HG03575 (cell line): ENCODE measurements around the gene AFDN.

ENCODE experiments used
- ATAC-seq: cut with Tn5 transposase; IDR thresholded peaks from one replicate; pipeline ENCODE4 v1.9.1; 2021; ENCODE audit not compliant: unreplicated experiment, insufficient number of reproducible peaks, low FRiP score; ENCODE audit errors: extremely low read depth

The AFDN gene

GRCh38 chr6:167981916-167982462, 155.3 kb downstream of the AFDN start:
- no peak for ATAC-seq

- no peak for ATAC-seq
Measured at GRCh38 chr6:167984144-167984719, 157.5 kb downstream of the AFDN start.

- no peak for ATAC-seq
Measured at GRCh38 chr6:167984876-167985604, 158.3 kb downstream of the AFDN start.

GRCh38 chr6:167985911-167986595, 159.3 kb downstream of the AFDN start:
- ATAC-seq = no peak

DNA sequence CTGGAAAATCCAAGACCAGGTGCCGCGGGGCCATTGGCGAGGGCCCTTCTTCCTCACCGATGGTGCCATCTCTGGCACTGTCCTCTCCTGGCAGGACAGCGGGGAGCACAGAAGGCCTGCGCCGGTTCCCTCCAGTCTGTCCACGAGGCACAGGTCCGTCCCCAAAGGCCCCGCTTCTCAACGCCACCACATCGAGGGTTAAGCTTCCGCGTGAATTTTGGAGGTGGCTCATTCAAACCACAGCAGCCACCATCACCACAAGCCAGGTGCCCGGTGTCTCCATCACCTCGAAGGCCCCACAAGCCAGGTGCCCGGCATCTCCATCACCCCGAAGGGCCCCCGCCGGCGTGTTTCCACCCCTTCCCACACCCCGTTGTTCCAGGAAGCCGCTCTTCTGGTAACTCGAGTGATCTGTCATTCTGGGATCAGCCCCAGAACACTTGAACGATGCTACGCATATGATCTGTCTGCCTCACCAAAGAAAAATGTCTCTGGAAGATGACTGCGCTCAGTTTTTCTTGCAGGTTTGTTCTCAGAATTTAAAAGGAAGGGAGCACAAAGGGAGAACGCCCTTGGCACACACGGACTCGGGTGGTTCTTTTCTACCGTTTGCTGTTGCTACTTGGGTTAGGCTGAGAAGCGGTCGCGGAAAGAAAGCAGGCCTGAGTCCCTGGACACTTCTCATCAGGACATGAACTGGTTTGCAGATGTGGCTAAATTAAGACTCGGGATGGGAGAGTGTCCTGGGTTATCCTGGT, 160.9 kb downstream of the AFDN start:
- no peak for ATAC-seq

DNA sequence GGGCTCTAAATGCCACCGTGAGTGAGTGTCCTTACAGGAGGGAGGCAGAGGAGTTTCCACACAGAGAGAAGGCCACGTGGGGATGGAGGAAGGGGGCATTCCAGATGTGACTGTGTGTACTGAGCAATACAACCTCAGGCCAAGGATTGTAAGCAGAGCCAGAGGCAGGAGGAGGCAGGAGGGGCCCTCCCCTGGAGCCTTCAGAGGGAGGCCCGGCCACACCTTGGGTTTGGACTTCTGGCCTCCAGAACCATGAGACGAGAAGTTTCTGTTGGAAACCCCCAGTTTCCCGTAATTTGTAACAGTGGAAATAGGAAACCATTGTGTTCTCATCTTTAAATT, 161.4 kb downstream of the AFDN start:
- ATAC-seq = no peak

- no peak for ATAC-seq
Measured at GRCh38 chr6:167988945-167989841, 162.5 kb downstream of the AFDN start.

DNA sequence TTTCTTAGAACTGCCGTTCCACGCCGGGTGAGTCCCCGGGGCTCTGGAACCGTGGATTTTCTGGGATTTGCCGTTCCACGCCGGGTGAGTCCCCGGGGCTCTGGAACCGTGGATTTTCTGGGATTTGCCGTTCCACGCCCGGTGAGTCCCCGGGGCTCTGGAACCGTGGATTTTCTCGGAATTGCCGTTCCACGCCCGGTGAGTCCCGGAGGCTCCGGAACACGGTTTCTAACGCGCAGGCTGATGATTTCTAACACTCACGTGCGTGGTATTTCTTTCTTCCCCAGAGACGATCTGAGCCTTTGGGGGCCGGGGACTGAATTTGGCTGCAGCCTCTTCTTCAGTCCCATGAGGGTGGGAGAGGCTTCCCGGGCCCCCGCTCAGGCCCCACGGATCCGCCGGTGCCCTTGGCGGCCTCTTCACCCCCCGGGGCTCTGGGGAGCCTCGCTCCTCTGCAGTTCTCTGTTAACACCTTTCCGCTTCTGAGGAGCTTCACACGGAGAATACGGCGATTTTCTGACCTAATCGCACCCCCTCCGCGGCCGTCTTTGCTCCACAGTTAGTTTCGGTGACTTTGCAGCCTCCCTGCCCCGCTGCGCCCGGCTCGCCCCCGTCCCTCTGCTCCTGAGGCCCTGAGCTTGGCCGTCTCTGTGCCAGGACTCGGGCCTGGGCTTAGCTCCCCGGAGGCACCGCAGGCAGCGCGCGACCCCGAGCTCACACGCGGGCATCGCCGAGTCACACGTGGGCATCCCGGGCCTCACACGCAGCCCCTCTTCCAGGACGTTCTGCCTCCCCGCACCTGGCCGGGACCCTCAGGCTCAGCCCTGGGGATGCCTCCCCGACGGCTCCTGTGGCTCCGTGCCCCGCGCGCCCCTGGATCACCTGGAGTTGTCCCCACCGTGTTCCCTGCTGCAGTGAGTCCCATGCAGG, 163.6 kb downstream of the AFDN start:
- no peak for ATAC-seq

DNA sequence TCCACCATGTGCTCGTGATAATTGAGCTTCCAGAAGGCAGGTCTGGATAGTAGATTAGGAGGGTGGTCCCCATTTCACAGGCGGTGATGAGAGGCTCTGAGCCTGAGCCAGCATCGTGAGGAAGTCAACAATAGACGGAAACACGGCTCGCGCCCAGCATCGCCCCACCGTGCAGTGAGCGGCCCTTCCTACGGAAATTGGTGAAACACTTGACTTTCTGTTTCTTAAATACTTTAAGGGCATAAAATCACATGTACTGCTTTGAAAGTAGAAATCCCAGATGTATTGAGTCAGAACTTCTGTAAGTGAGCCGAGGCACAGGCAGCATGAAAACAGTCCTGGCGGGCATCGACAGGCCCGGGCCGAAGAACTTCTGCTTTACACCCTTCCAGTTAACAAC, 166.5 kb downstream of the AFDN start:
- no peak for ATAC-seq

DNA sequence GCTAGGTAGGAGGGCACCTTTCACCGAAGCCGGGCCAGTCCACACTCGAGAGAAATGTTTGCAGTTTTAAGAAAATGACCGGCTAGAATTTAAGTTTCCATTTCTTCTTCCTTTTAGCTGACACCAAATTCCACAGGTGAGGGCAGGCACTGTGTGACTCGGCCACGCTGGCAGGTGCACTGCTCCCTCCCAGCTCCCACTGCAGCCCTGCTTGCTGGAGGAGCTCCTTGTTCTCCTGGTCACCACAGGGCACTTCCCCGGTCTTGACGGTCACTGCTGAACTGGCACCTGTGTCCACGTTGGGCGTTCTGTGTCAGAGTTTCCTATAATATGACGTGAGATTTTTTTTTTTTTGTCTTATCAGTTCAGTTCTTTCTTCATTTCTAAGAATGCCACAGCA, 167.1 kb downstream of the AFDN start:
- ATAC-seq = no peak

DNA sequence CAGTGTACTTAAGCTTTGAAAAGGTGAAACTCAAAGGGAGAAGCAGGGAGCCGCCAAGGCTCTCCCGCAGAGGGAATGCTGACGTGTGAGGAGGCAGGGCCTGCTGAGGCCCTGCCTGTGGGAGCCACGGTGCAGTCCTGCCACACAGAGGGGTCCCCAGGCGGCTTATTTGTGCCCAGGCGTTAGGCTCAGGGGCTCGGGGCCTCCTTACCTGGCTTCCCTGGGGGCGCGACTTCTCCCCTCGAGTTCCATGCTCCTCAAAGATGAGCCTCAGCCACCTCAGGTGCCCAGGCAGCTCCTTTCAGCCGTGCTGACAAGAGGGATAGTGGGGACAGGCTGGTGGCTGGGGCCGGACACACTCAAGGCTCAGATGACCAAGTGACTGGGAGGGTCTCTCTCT, 168.6 kb downstream of the AFDN start:
- no peak for ATAC-seq

DNA sequence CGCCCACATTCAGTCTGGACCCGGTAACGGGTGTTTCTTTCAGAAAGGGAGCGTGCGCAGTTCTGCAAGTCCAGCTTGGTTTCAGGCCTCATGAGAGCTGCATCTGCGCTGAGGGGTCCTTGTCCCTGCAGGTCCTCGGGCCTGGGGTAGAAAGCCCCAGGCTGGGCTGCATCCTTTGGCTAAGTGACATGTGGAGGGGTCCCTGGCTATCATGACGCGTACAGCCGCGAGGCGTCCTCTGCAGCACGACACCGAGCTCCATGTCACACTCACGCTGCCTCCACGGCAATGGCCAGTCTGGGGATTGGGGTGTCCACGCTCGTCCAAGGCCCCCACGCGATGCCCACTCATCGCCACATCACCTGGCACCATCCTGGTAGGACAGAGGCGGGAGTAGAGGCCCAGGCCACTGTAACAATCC, 169.0 kb downstream of the AFDN start:
- no peak for ATAC-seq

DNA sequence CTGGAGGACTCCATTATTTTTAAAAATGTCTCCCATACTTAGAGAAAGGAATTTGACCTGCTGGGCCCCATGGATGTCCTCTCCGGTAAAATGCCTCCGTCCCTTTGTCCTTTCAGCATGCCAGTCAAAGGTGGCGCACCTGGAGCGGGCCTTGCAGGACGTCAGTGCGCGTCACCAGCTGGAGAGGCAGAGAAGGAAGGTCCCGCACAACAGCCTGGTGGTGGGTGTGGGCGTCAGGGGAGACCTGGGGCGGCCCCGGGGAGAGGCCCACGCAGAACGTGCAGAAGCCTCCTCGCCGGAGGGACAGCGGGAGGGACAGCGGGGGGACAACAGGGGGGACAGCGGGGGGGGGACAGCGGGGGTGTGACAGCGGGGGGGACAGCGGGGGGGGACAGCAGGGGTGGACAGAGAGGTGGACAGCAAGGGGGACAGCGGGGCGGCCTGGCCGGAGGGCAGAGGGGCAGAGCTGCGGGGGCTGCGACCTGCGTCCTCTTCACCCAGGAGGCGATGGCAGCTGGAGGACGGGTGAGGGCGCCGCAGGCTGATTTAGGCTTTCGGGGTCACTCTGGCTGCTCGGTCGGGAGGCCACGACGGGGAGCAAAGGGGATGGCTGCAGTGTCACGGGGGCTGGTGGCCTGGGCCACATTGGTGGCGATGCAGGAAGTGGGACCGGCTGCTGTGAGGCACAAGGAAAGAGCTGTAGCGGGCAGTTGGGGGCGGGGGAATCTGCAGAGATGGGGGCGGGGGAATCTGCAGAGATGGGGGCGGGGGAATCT, 169.9 kb downstream of the AFDN start:
- no peak for ATAC-seq

- ATAC-seq = no peak
Measured at GRCh38 chr6:167997642-167998041, 170.9 kb downstream of the AFDN start, which contains the start of gene KIF25. Gene KIF25 (plus strand): TSS chr6:167997671. CDS start chr6:168029586, 31,915 bp downstream.

- ATAC-seq = no peak
Measured at GRCh38 chr6:167998215-167998614, 171.5 kb downstream of the AFDN start.

- no peak for ATAC-seq
Measured at GRCh38 chr6:168000198-168001028, 173.7 kb downstream of the AFDN start.
